ENCODE measurements around the gene SIRT1.

- TF ChIP-seq CTCF (IDR thresholded peaks at IDR 0.05; ENCODE audit: low read length) (no peak), EZH2phosphoT487 (IDR thresholded peaks at IDR 0.05; ENCODE audit: low read length) (no peak), EZH2 (optimal IDR thresholded peaks at IDR 0.05; ENCODE audit: low read depth, low read length) (no peak)
These were observed 44.5 kb upstream of the SIRT1 start for GRCh38 chr10:67839951-67840350.

All from MM.1S (cell line).